ENCODE results near the gene YAP1. TPM values are rescaled to one million over a fixed set of nuclear protein-coding genes. Genes with fewer than 3 reads are reported as not detected.
"Not testable (repeated sequence)": the region's sequence is repeated elsewhere in the genome, so short reads cannot be mapped to it uniquely, and the experiment has no call there.

YAP1 gene
- total and polyA plus RNA-seq, 2 donors (not counting 1 experiment from before 2014, with no cell fraction given) = 116 to 169 TPM

- no peak overlapping the region for H3K27ac ChIP-seq (ENCODE audit: insufficient read depth, low read length)
- no peak overlapping the region for H3K9ac ChIP-seq (ENCODE audit: insufficient read depth, low read length)
- no peak for DNase-seq (ENCODE audit: low read depth in 2 of 2)
- no peaks in the 10 kb centered on the region for H3K36me3 ChIP-seq (ENCODE audit: control insufficient read depth, insufficient read depth, low read length)
- no peak overlapping the region for H3K4me3 ChIP-seq (replicated peaks in 1 of 4; ENCODE audit: control extremely low read depth in 1 of 4, insufficient read depth in 1 of 4, low read depth in 3 of 4, low read length in 4 of 4)
- no peaks in the 10 kb centered on the region for H3K9me3 ChIP-seq (ENCODE audit: control insufficient read depth, insufficient read depth, low read depth, low read length)
- TF ChIP-seq EZH2 (IDR thresholded peaks at IDR 0.05; ENCODE audit: low read length, missing control alignments) (no peak), CTCF (conservative IDR thresholded peaks at IDR 0.05 in 1 of 2, IDR thresholded peaks at IDR 0.05 in 1 of 2; ENCODE audit: low read depth in 1 of 2, low read length in 2 of 2) (no peak)
- H3K4me2 ChIP-seq (ENCODE audit: extremely low read depth, insufficient read depth, low read length) = no peak overlapping the region
- H3K4me1 ChIP-seq (ENCODE audit: control insufficient read depth, extremely low read depth, insufficient read depth, low read length) = peaks cover 3% of the 10 kb centered on the region
- no peaks in the 10 kb centered on the region for H4K20me1 ChIP-seq (ENCODE audit: control insufficient read depth, extremely low read depth, insufficient read depth, low read length)
- no peaks in the 10 kb centered on the region for H3K27me3 ChIP-seq (ENCODE audit: control insufficient read depth, insufficient read depth, low read length)
- no peaks in the 10 kb centered on the region for H3K79me2 ChIP-seq (ENCODE audit: control insufficient read depth, insufficient read depth, low read length)
- H2AFZ ChIP-seq (ENCODE audit: low read length) = no peak overlapping the region
Observed at GRCh38 chr11:102263379-102264003, 153.2 kb downstream of the YAP1 start.

GRCh38 chr11:102264704-102265103 is 154.5 kb downstream of the YAP1 start:
- H3K27me3 ChIP-seq (ENCODE audit: control insufficient read depth, insufficient read depth, low read length); H3K36me3 ChIP-seq (ENCODE audit: control insufficient read depth, insufficient read depth, low read length); H3K9me3 ChIP-seq (ENCODE audit: control insufficient read depth, insufficient read depth, low read depth, low read length); H2AFZ ChIP-seq (ENCODE audit: low read length); H3K4me3 ChIP-seq (replicated peaks in 1 of 4; ENCODE audit: control extremely low read depth in 1 of 4, insufficient read depth in 1 of 4, low read depth in 3 of 4, low read length in 4 of 4); H3K27ac ChIP-seq (ENCODE audit: insufficient read depth, low read length); H3K79me2 ChIP-seq (ENCODE audit: control insufficient read depth, insufficient read depth, low read length); DNase-seq (ENCODE audit: low read depth in 2 of 2); H4K20me1 ChIP-seq (ENCODE audit: control insufficient read depth, extremely low read depth, insufficient read depth, low read length); H3K4me2 ChIP-seq (ENCODE audit: extremely low read depth, insufficient read depth, low read length); H3K9ac ChIP-seq (ENCODE audit: insufficient read depth, low read length): not testable (repeated sequence)
- H3K4me1 ChIP-seq (ENCODE audit: control insufficient read depth, extremely low read depth, insufficient read depth, low read length) = peaks cover 11% of the 10 kb centered on the region

- Histone ChIP-seq H3K9me3 (ENCODE audit: control insufficient read depth, insufficient read depth, low read depth, low read length) (no peaks in the 10 kb centered on the region), H3K36me3 (ENCODE audit: control insufficient read depth, insufficient read depth, low read length) (no peaks in the 10 kb centered on the region), H3K27me3 (ENCODE audit: control insufficient read depth, insufficient read depth, low read length) (no peaks in the 10 kb centered on the region), H3K4me2 (ENCODE audit: extremely low read depth, insufficient read depth, low read length) (no peak overlapping the region), H3K4me1 (ENCODE audit: control insufficient read depth, extremely low read depth, insufficient read depth, low read length) (peaks cover 13% of the 10 kb centered on the region), H3K27ac (ENCODE audit: insufficient read depth, low read length) (no peak overlapping the region), H3K79me2 (ENCODE audit: control insufficient read depth, insufficient read depth, low read length) (no peaks in the 10 kb centered on the region), H3K4me3 (replicated peaks in 1 of 4; ENCODE audit: control extremely low read depth in 1 of 4, insufficient read depth in 1 of 4, low read depth in 3 of 4, low read length in 4 of 4) (no peak overlapping the region), H4K20me1 (ENCODE audit: control insufficient read depth, extremely low read depth, insufficient read depth, low read length) (no peaks in the 10 kb centered on the region), H2AFZ (ENCODE audit: low read length) (no peak overlapping the region), H3K9ac (ENCODE audit: insufficient read depth, low read length) (no peak overlapping the region)
- TF ChIP-seq CTCF (conservative IDR thresholded peaks at IDR 0.05 in 1 of 2, IDR thresholded peaks at IDR 0.05 in 1 of 2; ENCODE audit: low read depth in 1 of 2, low read length in 2 of 2) = no peak
- no peak for TF ChIP-seq EZH2 (IDR thresholded peaks at IDR 0.05; ENCODE audit: low read length, missing control alignments)
- no peak for DNase-seq (ENCODE audit: low read depth in 2 of 2)
Observed at GRCh38 chr11:102266099-102266498, 155.9 kb downstream of the YAP1 start.
